Measurements from ENCODE around the gene TSPAN5.

DNA sequence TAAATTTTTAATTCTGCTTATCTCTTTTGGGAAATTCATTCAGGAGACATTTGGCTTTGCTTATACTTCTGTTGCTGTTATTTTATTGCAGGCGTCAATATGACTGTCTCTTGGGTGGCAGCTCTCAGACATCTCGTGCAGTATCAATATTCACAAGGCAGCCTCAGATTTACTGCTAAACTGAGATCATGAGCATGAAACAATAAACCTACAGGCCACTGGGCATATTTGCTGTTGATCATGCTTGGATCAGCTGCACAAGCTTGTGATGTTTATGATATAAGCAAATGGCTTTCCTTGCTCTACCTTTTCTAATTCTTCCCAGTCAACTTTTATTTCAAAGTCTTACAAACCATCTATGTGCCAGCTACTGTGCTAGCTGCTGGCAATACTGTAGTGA, 39.2 kb downstream of the TSPAN5 start:
- TF ChIP-seq, protein P1, sequence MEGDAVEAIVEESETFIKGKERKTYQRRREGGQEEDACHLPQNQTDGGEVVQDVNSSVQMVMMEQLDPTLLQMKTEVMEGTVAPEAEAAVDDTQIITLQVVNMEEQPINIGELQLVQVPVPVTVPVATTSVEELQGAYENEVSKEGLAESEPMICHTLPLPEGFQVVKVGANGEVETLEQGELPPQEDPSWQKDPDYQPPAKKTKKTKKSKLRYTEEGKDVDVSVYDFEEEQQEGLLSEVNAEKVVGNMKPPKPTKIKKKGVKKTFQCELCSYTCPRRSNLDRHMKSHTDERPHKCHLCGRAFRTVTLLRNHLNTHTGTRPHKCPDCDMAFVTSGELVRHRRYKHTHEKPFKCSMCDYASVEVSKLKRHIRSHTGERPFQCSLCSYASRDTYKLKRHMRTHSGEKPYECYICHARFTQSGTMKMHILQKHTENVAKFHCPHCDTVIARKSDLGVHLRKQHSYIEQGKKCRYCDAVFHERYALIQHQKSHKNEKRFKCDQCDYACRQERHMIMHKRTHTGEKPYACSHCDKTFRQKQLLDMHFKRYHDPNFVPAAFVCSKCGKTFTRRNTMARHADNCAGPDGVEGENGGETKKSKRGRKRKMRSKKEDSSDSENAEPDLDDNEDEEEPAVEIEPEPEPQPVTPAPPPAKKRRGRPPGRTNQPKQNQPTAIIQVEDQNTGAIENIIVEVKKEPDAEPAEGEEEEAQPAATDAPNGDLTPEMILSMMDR (IDR thresholded peaks at IDR 0.05): no peak
- TF ChIP-seq POLR2A (IDR thresholded peaks at IDR 0.05): no peak

All from lower leg skin (tissue), 3 donors.